Esophagus squamous epithelium (tissue), 5 donors: ENCODE measurements around the gene C3AR1. TPM values are rescaled to one million over a fixed set of nuclear protein-coding genes. Genes with fewer than 3 reads are reported as not detected.
"Not testable (repeated sequence)": the region's sequence is repeated elsewhere in the genome, so short reads cannot be mapped to it uniquely, and the experiment has no call there.

Experiments used
- DNase-seq: peaks from one replicate; lab custom pipeline; 2025; lab: John Stamatoyannopoulos, UW
- H3K27ac ChIP-seq, 4 donors: fragments of 200-600 bp; sonication (generic); one replicate each; pipeline ENCODE4 v1.5.1; 2016 to 2019; ENCODE audit warnings: mild to moderate bottlenecking in 1 of 4
- H3K27me3 ChIP-seq, 4 donors: fragments of 200-600 bp; sonication (generic); 1 replicate in 3 of 4; 2 replicates in 1 of 4; pipeline versions ENCODE4 v1.5.1 to v1.6.0; 2017 to 2021; ENCODE audit warnings: antibody characterized with exemption in 1 of 4
- H3K36me3 ChIP-seq, 3 donors: fragments of 200-600 bp; sonication (generic); one replicate each; pipeline ENCODE4 v1.5.1; 2016 to 2019
- H3K4me1 ChIP-seq, 3 donors: fragments of 200-600 bp; sonication (generic); one replicate each; pipeline ENCODE4 v1.5.1; 2017 to 2019
- H3K4me3 ChIP-seq, 4 donors: fragments of 200-600 bp; sonication (generic); 1 replicate in 3 of 4; 2 replicates in 1 of 4; pipeline ENCODE4 v1.5.1; 2016 to 2019; ENCODE audit warnings: mild to moderate bottlenecking in 2 of 4, moderate library complexity in 1 of 4
- H3K9me3 ChIP-seq, 3 donors: fragments of 200-600 bp; sonication (generic); one replicate each; pipeline ENCODE4 v1.5.1; 2016 to 2019
- CTCF ChIP-seq, 6 experiments: fragments of 450-650 bp in 4 of 6; fragments of 200-600 bp in 2 of 6; sonication (generic) in 2 of 6; IDR thresholded peaks; one replicate each; pipeline ENCODE4 v1.5.1; 2016 to 2019; ENCODE audit warnings: antibody characterized with exemption in 6 of 6, mild to moderate bottlenecking in 4 of 6, moderate library complexity in 4 of 6
- POLR2A ChIP-seq, 4 donors: fragments of 450-650 bp; IDR thresholded peaks; one replicate each; pipeline ENCODE4 v1.6.1; 2017; ENCODE audit warnings: antibody characterized with exemption in 4 of 4, mild to moderate bottlenecking in 4 of 4, moderate library complexity in 3 of 4
- WGBS, 2 donors: methylation state at CpG; one replicate each; pipeline ENCODE4 v1.1.5; 2018; 5-methylcytosine and 5-hydroxymethylcytosine counted together
- intact Hi-C: fragments of 100-400 bp; cut with DNase I; formaldehyde crosslinking; loops from one replicate; pipeline ENCODE4 v1.15.0; 2022
- total RNA-seq, 4 donors: library from RNA; depleted of rRNA; stranded (reverse); fragments of >200 nt; gene quantifications; one replicate each; pipeline ENCODE4 v1.1.0, GENCODE V29; 2016
- donor health status: DM: yes; HTN: yes; CAD: no.

The C3AR1 gene
- total RNA-seq, 4 donors from 2014 or later = 0.15 to 9.5 (median 4.7) TPM

DNA sequence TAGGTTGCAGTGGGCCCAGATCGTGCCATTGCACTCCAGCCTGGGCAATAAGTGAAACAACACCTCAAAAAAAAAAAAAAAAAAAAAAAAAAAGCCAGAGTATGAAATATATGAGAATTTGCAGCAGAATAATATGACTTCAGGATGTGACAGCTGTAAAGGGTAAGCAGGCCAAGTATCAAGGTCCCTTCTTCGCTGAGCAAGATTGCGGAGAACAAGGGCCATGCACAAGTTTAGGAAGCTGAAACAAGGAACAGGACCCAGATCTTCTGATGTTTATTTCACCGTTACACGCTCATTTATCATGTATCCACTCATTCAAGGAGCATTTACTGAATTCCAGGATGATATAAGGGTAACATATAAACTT, 34.3 kb downstream of the C3AR1 start:
- no peaks in the 10 kb centered on the region for H3K27me3 ChIP-seq
- DNase-seq = no peak
- H3K4me3 ChIP-seq = peak overlapping the region; percentile 60 to 99 (median 88)
- H3K36me3 ChIP-seq = peaks cover 0 to 8% (median 0%) of the 10 kb centered on the region in 3 donors
- WGBS, 2 donors = 26 to 35% methylated on average over 5 of the region's 5 CpGs
- TF ChIP-seq POLR2A (IDR thresholded peaks at IDR 0.05) (no peak), CTCF (IDR thresholded peaks at IDR 0.05) (no peak)
- H3K27ac ChIP-seq = peak overlapping the region; percentile 93 to 98 (median 94)
- peaks cover 29 to 60% (median 35%) of the 10 kb centered on the region in 3 donors for H3K4me1 ChIP-seq
- no peaks in the 10 kb centered on the region for H3K9me3 ChIP-seq
- intact Hi-C loops = no loop called here

DNA sequence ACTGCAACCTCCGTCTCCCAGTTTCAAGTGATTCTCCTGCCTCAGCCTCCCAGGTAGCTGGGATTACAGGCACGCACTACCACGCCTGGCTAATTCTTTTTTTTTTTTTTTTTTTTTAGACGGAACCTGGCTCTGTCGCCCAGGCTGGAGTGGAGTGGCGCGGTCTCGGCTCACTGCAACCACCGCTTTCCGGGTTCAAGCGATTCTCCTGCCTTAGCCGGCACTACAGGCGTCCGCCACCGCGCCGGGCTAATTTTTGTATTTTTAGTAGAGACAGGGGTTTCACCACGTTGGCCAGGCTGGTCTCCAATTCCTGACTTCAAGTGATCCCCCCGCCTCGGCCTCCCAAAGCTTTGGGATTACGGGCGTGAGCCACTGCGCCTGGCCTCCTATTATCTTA, 35.1 kb downstream of the C3AR1 start:
- Histone ChIP-seq H3K27ac (peak overlapping the region in 1 of 4 donors; percentile 93), H3K4me1 (peaks cover 25 to 53% (median 27%) of the 10 kb centered on the region in 3 donors)
- intact Hi-C loops, H3K27me3 ChIP-seq, H3K9me3 ChIP-seq, DNase-seq, H3K36me3 ChIP-seq, H3K4me3 ChIP-seq: not testable (repeated sequence)
- 94 to 98% methylated on average over 11 to 15 of the region's 23 CpGs for WGBS, 2 donors

DNA sequence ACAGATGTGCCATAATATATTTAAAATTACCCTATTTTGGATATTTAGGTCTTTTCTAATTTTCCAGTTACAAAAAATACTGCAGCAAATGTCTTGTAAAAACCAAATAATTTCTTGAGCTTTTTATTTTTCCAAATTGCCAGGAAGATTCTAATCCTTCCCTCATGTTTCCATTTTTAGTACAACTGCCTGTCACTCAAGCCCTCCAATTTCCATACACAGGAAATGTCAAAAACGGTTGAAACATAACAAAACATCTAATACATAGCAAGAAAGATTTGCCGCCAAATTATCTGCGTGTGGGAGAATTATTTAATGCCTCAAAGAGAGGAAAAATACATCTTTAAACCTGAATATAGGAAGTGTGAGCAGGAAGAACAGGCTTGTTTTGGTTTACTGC, 36.0 kb downstream of the C3AR1 start:
- Histone ChIP-seq H3K9me3 (no peaks in the 10 kb centered on the region), H3K4me1 (peaks cover 20 to 53% (median 25%) of the 10 kb centered on the region in 3 donors), H3K27ac (no peak overlapping the region), H3K27me3 (no peaks in the 10 kb centered on the region), H3K36me3 (no peaks in the 10 kb centered on the region), H3K4me3 (no peak overlapping the region)
- 75 to 76% methylated on average over 3 of the region's 3 CpGs for WGBS, 2 donors
- TF ChIP-seq POLR2A (IDR thresholded peaks at IDR 0.05) (no peak), CTCF (IDR thresholded peaks at IDR 0.05) (no peak)
- intact Hi-C loops = no loop called here
- no peak for DNase-seq

- H3K4me3 ChIP-seq = no peak overlapping the region
- no peak for DNase-seq
- no peak overlapping the region for H3K27ac ChIP-seq
- peaks cover 3 to 33% (median 6%) of the 10 kb centered on the region in 3 donors for H3K4me1 ChIP-seq
- H3K27me3 ChIP-seq = no peaks in the 10 kb centered on the region
- WGBS, 2 donors = 92 to 94% methylated on average over 15 of the region's 15 CpGs
- no peaks in the 10 kb centered on the region for H3K36me3 ChIP-seq
- intact Hi-C loops = no loop called here
- TF ChIP-seq CTCF (IDR thresholded peaks at IDR 0.05) = no peak
- TF ChIP-seq POLR2A (IDR thresholded peaks at IDR 0.05) = no peak
- no peaks in the 10 kb centered on the region for H3K9me3 ChIP-seq
These were observed 37.9 kb downstream of the C3AR1 start for GRCh38 chr12:8028267-8028666.

DNA sequence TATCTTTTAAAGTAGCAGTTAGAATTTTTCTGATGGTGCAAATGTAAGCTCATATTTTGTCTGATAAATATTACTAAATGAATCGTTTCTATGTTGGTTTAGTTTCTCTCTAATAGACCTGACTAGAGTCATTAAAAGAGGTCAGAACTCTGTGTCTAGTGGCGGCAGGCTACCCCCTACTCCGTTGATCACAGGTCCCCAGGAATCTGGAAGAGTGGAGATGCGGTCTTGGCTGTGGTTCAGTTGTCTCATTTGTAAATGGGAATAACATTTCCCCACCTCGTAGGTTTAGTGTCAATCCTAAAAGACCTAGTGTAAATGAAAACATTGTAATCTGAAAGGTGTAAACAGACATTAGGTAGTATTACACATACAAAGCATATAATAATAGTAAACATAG, 38.3 kb downstream of the C3AR1 start:
- H3K9me3 ChIP-seq = no peaks in the 10 kb centered on the region
- intact Hi-C loops = no loop called here
- WGBS, 2 donors = 63 to 72% methylated on average over 5 of the region's 5 CpGs
- peak overlapping the region in 1 of 4 donors; percentile 100 for H3K27ac ChIP-seq
- no peak for TF ChIP-seq POLR2A (IDR thresholded peaks at IDR 0.05)
- TF ChIP-seq CTCF (IDR thresholded peaks at IDR 0.05) = no peak
- H3K4me3 ChIP-seq = peak overlapping the region in 2 of 4 donors; percentile 74 to 93
- H3K36me3 ChIP-seq = no peaks in the 10 kb centered on the region
- no peak for DNase-seq
- no peaks in the 10 kb centered on the region for H3K27me3 ChIP-seq
- peaks cover 0 to 31% (median 5%) of the 10 kb centered on the region in 3 donors for H3K4me1 ChIP-seq
